Neural cell (in vitro differentiated cells): ENCODE measurements around the gene DPP10. TPM values are rescaled to one million over a fixed set of nuclear protein-coding genes. Genes with fewer than 3 reads are reported as not detected.

Experiments used
- H2AFZ ChIP-seq: fragments of 200-600, 300-800 bp; sonication (generic), shearing (Covaris generic); 2 replicates; pipeline ENCODE4 v1.6.0; 2014; ENCODE audit warnings: low read depth, mild to moderate bottlenecking, antibody characterized with exemption, low read length, moderate library complexity
- H3F3A ChIP-seq: fragments of 200-600 bp; shearing (Covaris generic); 2 replicates; pipeline ENCODE4 v1.6.1; 2016; ENCODE audit warnings: mild to moderate bottlenecking, moderate library complexity, mixed read lengths, antibody characterized with exemption, low read length; ENCODE audit not compliant: insufficient read depth, poor library complexity, severe bottlenecking
- H3K27ac ChIP-seq: fragments of 200-600, 300-800 bp; sonication (generic), shearing (Covaris generic); 2 replicates; pipeline ENCODE4 v1.5.1; 2014; ENCODE audit warnings: mild to moderate bottlenecking, low read length, moderate library complexity
- H3K27me3 ChIP-seq: fragments of 300-800, 200-600 bp; sonication (generic), shearing (Covaris generic); 2 replicates; pipeline ENCODE4 v1.6.0; 2014; ENCODE audit warnings: mild to moderate bottlenecking, low read depth, low read length, moderate library complexity; ENCODE audit not compliant: insufficient read depth
- H3K36me3 ChIP-seq: fragments of 300-800, 200-600 bp; sonication (generic), shearing (Covaris generic); 2 replicates; pipeline ENCODE4 v1.5.1; 2014; ENCODE audit warnings: mild to moderate bottlenecking, antibody characterized with exemption, low read length, moderate library complexity; ENCODE audit not compliant: insufficient read depth
- H3K4me2 ChIP-seq: fragments of 300-800, 200-600 bp; sonication (generic), shearing (Covaris generic); 2 replicates; pipeline ENCODE4 v1.6.0; 2014; ENCODE audit warnings: mild to moderate bottlenecking, low read length
- H3K4me3 ChIP-seq: fragments of 300-800, 200-600 bp; sonication (generic), shearing (Covaris generic); 2 replicates; pipeline ENCODE4 v1.5.1; 2014; ENCODE audit warnings: mild to moderate bottlenecking, low read length, moderate library complexity
- H3K79me2 ChIP-seq: fragments of 200-600 bp; shearing (Covaris generic); replicated peaks from 2 replicates; pipeline ENCODE4 v1.6.0; 2014; ENCODE audit warnings: mild to moderate bottlenecking, low read length, moderate library complexity; ENCODE audit not compliant: insufficient read depth
- H3K9ac ChIP-seq: fragments of 300-800, 200-600 bp; sonication (generic), shearing (Covaris generic); 2 replicates; pipeline ENCODE4 v1.6.1; 2016; ENCODE audit warnings: mild to moderate bottlenecking, low read length, mixed read lengths
- H3K9me2 ChIP-seq: fragments of 200-600 bp; shearing (Covaris generic); 2 replicates; pipeline ENCODE4 v1.6.1; 2016; ENCODE audit warnings: mild to moderate bottlenecking, low read length, mixed read lengths; ENCODE audit not compliant: insufficient read depth
- H3K9me3 ChIP-seq: fragments of 200-600, 300-800 bp; sonication (generic), shearing (Covaris generic); 2 replicates; pipeline ENCODE4 v1.6.1; 2016; ENCODE audit warnings: mild to moderate bottlenecking, mixed run types, low read length, moderate library complexity, mixed read lengths
- H4K20me1 ChIP-seq: fragments of 200-600 bp; shearing (Covaris generic); 2 replicates; pipeline ENCODE4 v1.6.1; 2016; ENCODE audit warnings: mild to moderate bottlenecking, mixed run types; ENCODE audit not compliant: insufficient read depth
- EP300 ChIP-seq: fragments of 450-650 bp; conservative IDR thresholded peaks from 2 replicates; pipeline ENCODE4 v1.6.1; 2014; ENCODE audit warnings: antibody characterized with exemption, mild to moderate bottlenecking, moderate library complexity; ENCODE audit not compliant: poor library complexity, severe bottlenecking
- EZH2 ChIP-seq: fragments of 200-600, 300-800 bp; shearing (Covaris generic), sonication (generic); IDR thresholded peaks from 2 replicates; pipeline ENCODE4 v1.6.1; 2014; ENCODE audit warnings: antibody characterized with exemption, low read length, borderline replicate concordance, mild to moderate bottlenecking; ENCODE audit not compliant: insufficient read depth, poor library complexity, severe bottlenecking
- MXI1 ChIP-seq: fragments of 450-650 bp; conservative IDR thresholded peaks from 2 replicates; pipeline ENCODE4 v1.6.1; 2014; ENCODE audit warnings: antibody characterized with exemption, mild to moderate bottlenecking; ENCODE audit not compliant: poor library complexity, severe bottlenecking
- POLR2AphosphoS5 ChIP-seq: IDR thresholded peaks from 2 replicates; pipeline ENCODE4 v1.6.1; 2012
- RAD21 ChIP-seq: fragments of 450-650 bp; conservative IDR thresholded peaks from 2 replicates; pipeline ENCODE4 v1.6.1; 2014; ENCODE audit warnings: antibody characterized with exemption, mild to moderate bottlenecking, moderate library complexity
- SMC3 ChIP-seq: fragments of 450-650 bp; conservative IDR thresholded peaks from 2 replicates; pipeline ENCODE4 v1.6.1; 2014; ENCODE audit warnings: antibody characterized with exemption, mild to moderate bottlenecking, moderate library complexity; ENCODE audit not compliant: poor library complexity
- TAF1 ChIP-seq: IDR thresholded peaks from 2 replicates; pipeline ENCODE4 v1.6.1; 2012; ENCODE audit warnings: low read depth
- polyA plus RNA-seq: library from polyadenylated mRNA; depleted of rRNA; stranded (reverse); fragments of >200 nt; gene quantifications from 2 replicates; pipeline ENCODE4 v1.2.3, GENCODE V29; 2014
- TF ChIP-seq, protein P1 (sequence below): IDR thresholded peaks from 2 replicates; pipeline ENCODE4 v1.6.1; 2012; ENCODE audit warnings: borderline replicate concordance
- TF ChIP-seq, protein P2 (sequence below): fragments of 450-650 bp; IDR thresholded peaks from 2 replicates; pipeline ENCODE4 v1.5.1; 2014; ENCODE audit warnings: antibody characterized with exemption, mild to moderate bottlenecking, moderate library complexity; ENCODE audit not compliant: poor library complexity, severe bottlenecking

The DPP10 gene
- polyA plus RNA-seq, 1 donor from 2014 or later: 13.9 TPM

DNA sequence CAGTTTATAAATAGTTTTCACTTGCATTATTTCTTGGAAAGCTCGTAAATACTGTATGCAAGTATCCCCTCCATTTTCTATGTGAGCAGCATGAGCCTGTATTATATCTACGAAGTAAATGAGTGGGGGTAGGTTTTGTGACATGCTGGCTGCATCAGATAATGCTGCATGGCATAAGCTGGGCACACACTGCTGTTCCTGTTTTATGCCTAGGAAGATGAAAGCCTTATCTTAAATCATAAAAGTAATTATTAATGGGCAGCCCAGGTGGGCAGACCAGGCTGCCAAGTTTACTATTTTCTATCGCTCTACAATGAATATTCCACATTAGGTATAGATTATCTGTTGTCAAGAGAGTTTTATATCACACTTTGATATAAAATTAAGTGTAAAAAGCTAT is 854.6 kb downstream of the DPP10 start:
- no peaks in the 10 kb centered on the region for H3K9me3 ChIP-seq
- H3K9me2 ChIP-seq: no peaks in the 10 kb centered on the region
- H3K4me3 ChIP-seq: no peak overlapping the region
- no peaks in the 10 kb centered on the region for H3K27me3 ChIP-seq
- no peak overlapping the region for H2AFZ ChIP-seq
- H3K36me3 ChIP-seq: no peaks in the 10 kb centered on the region
- H3K27ac ChIP-seq: no peak overlapping the region
- TF ChIP-seq POLR2AphosphoS5 (no peak), MXI1 (no peak), SMC3 (no peak), TAF1 (no peak), EP300 (no peak), RAD21 (no peak), EZH2 (no peak)
- TF ChIP-seq, protein P1, sequence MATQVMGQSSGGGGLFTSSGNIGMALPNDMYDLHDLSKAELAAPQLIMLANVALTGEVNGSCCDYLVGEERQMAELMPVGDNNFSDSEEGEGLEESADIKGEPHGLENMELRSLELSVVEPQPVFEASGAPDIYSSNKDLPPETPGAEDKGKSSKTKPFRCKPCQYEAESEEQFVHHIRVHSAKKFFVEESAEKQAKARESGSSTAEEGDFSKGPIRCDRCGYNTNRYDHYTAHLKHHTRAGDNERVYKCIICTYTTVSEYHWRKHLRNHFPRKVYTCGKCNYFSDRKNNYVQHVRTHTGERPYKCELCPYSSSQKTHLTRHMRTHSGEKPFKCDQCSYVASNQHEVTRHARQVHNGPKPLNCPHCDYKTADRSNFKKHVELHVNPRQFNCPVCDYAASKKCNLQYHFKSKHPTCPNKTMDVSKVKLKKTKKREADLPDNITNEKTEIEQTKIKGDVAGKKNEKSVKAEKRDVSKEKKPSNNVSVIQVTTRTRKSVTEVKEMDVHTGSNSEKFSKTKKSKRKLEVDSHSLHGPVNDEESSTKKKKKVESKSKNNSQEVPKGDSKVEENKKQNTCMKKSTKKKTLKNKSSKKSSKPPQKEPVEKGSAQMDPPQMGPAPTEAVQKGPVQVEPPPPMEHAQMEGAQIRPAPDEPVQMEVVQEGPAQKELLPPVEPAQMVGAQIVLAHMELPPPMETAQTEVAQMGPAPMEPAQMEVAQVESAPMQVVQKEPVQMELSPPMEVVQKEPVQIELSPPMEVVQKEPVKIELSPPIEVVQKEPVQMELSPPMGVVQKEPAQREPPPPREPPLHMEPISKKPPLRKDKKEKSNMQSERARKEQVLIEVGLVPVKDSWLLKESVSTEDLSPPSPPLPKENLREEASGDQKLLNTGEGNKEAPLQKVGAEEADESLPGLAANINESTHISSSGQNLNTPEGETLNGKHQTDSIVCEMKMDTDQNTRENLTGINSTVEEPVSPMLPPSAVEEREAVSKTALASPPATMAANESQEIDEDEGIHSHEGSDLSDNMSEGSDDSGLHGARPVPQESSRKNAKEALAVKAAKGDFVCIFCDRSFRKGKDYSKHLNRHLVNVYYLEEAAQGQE: no peak
- TF ChIP-seq, protein P2, sequence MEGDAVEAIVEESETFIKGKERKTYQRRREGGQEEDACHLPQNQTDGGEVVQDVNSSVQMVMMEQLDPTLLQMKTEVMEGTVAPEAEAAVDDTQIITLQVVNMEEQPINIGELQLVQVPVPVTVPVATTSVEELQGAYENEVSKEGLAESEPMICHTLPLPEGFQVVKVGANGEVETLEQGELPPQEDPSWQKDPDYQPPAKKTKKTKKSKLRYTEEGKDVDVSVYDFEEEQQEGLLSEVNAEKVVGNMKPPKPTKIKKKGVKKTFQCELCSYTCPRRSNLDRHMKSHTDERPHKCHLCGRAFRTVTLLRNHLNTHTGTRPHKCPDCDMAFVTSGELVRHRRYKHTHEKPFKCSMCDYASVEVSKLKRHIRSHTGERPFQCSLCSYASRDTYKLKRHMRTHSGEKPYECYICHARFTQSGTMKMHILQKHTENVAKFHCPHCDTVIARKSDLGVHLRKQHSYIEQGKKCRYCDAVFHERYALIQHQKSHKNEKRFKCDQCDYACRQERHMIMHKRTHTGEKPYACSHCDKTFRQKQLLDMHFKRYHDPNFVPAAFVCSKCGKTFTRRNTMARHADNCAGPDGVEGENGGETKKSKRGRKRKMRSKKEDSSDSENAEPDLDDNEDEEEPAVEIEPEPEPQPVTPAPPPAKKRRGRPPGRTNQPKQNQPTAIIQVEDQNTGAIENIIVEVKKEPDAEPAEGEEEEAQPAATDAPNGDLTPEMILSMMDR: no peak
- H3K4me2 ChIP-seq: no peak overlapping the region
- H4K20me1 ChIP-seq: no peaks in the 10 kb centered on the region
- H3K9ac ChIP-seq: no peak overlapping the region
- no peaks in the 10 kb centered on the region for H3F3A ChIP-seq
- no peaks in the 10 kb centered on the region for H3K79me2 ChIP-seq

DNA sequence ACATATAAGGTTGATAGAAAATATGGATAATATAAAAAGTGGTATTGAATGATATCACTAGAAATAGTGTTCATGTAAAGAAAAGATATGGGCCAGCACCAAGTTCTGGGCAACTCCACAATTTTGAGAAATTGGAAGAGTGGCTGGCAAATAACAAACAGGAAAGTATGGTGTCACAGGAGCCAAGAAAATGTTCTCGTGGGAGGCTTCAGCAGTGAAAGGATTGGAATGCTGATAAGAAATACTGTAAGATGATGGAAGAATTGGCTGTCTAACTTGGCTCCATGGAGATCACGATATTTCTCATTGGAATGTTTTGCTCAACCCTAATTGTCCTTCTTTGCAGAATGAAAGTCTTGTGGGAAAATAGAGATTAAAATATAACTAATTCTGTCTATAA is 856.8 kb downstream of the DPP10 start:
- no peaks in the 10 kb centered on the region for H4K20me1 ChIP-seq
- H3K79me2 ChIP-seq: no peaks in the 10 kb centered on the region
- no peak overlapping the region for H3K4me2 ChIP-seq
- H3K9me2 ChIP-seq: no peaks in the 10 kb centered on the region
- no peak overlapping the region for H3K27ac ChIP-seq
- H3K9me3 ChIP-seq: no peaks in the 10 kb centered on the region
- no peak for TF ChIP-seq TAF1
- no peak for TF ChIP-seq MXI1
- no peak for TF ChIP-seq POLR2AphosphoS5
- TF ChIP-seq, protein P2: no peak
- no peak for TF ChIP-seq SMC3
- TF ChIP-seq EP300: no peak
- TF ChIP-seq, protein P1: no peak
- H3K9ac ChIP-seq: no peak overlapping the region
- no peaks in the 10 kb centered on the region for H3K36me3 ChIP-seq
- H3F3A ChIP-seq: no peaks in the 10 kb centered on the region
- no peaks in the 10 kb centered on the region for H3K27me3 ChIP-seq
- no peak overlapping the region for H2AFZ ChIP-seq
- no peak overlapping the region for H3K4me3 ChIP-seq
